ENCODE data around the gene NRP1. TPM values are rescaled to one million over a fixed set of nuclear protein-coding genes. Genes with fewer than 3 reads are reported as not detected.

NRP1 gene
- total and polyA plus RNA-seq, 12 donors, result 45.3 to 229 (median 157) TPM

- peaks cover 0 to 71% (median 29%) of the 10 kb centered on the region in 9 donors for H3K4me1 ChIP-seq
- 97 to 98% methylated on average over 4 of the region's 4 CpGs for WGBS, 2 donors
- H3K9me3 ChIP-seq, result no peaks in the 10 kb centered on the region
- intact Hi-C loops (cut with DNase I), result no loop called here
- peaks cover 0 to 100% (median 69%) of the 10 kb centered on the region in 9 donors for H3K36me3 ChIP-seq
- no peak for TF ChIP-seq CTCF (IDR thresholded peaks at IDR 0.05)
- H3K4me3 ChIP-seq, result no peak overlapping the region
- peak overlapping the region in 4 of 10 donors; percentile 1 to 90 (median 26) for H3K27ac ChIP-seq
- ATAC-seq (no peak), DNase-seq (no peak)
- no peaks in the 10 kb centered on the region for H3K27me3 ChIP-seq
Measured at GRCh38 chr10:33256458-33256857, 78.0 kb downstream of the NRP1 start.

GRCh38 chr10:33254556-33255160, 79.8 kb downstream of the NRP1 start:
- 65 to 70% methylated on average over 3 of the region's 3 CpGs for WGBS, 2 donors
- Histone ChIP-seq H3K27me3 (no peaks in the 10 kb centered on the region), H3K4me3 (no peak overlapping the region), H3K4me1 (peaks cover 0 to 75% (median 41%) of the 10 kb centered on the region in 9 donors), H3K9me3 (no peaks in the 10 kb centered on the region), H3K36me3 (peaks cover 0 to 100% (median 72%) of the 10 kb centered on the region in 9 donors), H3K27ac (peak overlapping the region in 7 of 10 donors; percentile 12 to 90 (median 44))
- TF ChIP-seq CTCF (IDR thresholded peaks at IDR 0.05), result no peak
- ATAC-seq, result no peak
- intact Hi-C loops (cut with DNase I), result no loop called here
- no peak for DNase-seq

- no peak for ATAC-seq
- WGBS, 2 donors, result 60 to 71% methylated on average over 4 of the region's 4 CpGs
- TF ChIP-seq CTCF (IDR thresholded peaks at IDR 0.05), result no peak
- no peak for DNase-seq
- peaks cover 0 to 100% (median 68%) of the 10 kb centered on the region in 9 donors for H3K36me3 ChIP-seq
- no peak overlapping the region for H3K4me3 ChIP-seq
- no peaks in the 10 kb centered on the region for H3K27me3 ChIP-seq
- H3K9me3 ChIP-seq, result no peaks in the 10 kb centered on the region
- H3K4me1 ChIP-seq, result peaks cover 0 to 79% (median 51%) of the 10 kb centered on the region in 9 donors
- intact Hi-C loops (cut with DNase I), result no loop called here
- peak overlapping the region in 6 of 10 donors; percentile 34 to 90 (median 66) for H3K27ac ChIP-seq
Measured at GRCh38 chr10:33253411-33253810, 81.1 kb downstream of the NRP1 start.

GRCh38 chr10:33252794-33253203, 81.7 kb downstream of the NRP1 start:
- peaks cover 0 to 85% (median 57%) of the 10 kb centered on the region in 9 donors for H3K4me1 ChIP-seq
- no peak for ATAC-seq
- DNase-seq, result no peak
- H3K27ac ChIP-seq, result peak overlapping the region in 7 of 10 donors; percentile 26 to 90 (median 59)
- H3K36me3 ChIP-seq, result peaks cover 0 to 100% (median 66%) of the 10 kb centered on the region in 9 donors
- no peak overlapping the region for H3K4me3 ChIP-seq
- intact Hi-C loops (cut with DNase I), result no loop called here
- H3K9me3 ChIP-seq, result no peaks in the 10 kb centered on the region
- TF ChIP-seq CTCF (IDR thresholded peaks at IDR 0.05), result no peak
- no peaks in the 10 kb centered on the region for H3K27me3 ChIP-seq
- 80 to 82% methylated on average over 3 of the region's 3 CpGs for WGBS, 2 donors
